ENCODE measurements around the gene ZNF445.
"Not testable (repeated sequence)": the region's sequence is repeated elsewhere in the genome, so short reads cannot be mapped to it uniquely, and the experiment has no call there.

The ZNF445 gene

DNA sequence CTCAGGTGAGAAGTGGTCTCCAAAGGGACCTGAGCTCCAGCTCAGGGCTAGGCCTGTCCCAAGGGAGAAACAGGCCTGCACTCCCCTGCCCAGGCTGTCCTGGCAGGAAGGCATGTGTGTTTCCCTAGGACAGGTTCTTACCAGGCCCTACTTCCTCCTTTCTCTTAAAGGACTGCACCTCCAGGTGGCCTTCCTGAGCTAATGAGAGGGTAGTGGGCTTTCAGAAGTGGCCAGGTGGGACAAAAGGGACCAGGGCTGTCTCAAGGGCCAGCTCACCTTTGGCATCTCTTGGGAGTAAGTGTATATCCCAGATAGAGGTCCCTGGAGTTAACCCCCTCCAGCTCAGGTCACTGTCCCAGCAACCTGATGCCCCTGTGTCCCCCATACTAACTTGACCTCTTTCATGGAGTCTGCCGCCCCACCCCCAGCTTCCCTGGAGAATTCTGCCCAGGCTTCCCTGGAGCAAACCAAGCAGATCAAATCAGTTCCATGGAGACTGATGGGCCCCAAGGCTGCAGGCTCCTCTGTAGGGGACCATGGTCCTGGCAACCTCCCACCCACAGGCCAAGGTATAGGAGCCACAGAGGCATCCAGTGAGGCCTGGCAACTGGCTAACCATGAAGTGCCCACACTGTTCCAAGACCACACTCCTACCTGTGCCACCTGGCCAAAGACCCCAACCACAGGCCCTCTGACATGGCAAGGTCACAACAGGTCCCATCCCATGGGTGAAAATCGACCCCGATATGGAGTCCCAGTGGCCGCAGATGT lies 67.6 kb downstream of the ZNF445 start:
- no peak overlapping the region for H3K27ac Mint-ChIP-seq
- DNase-seq (ENCODE audit: low spot score in 2 of 2) (peak in 1 of 2 donors; percentile 26), ATAC-seq (peak; percentile 26)
- no peaks in the 10 kb centered on the region for H3K36me3 Mint-ChIP-seq
- H3K4me3 Mint-ChIP-seq: no peak overlapping the region
- no peaks in the 10 kb centered on the region for H3K4me1 Mint-ChIP-seq
- H3K9me3 Mint-ChIP-seq: no peaks in the 10 kb centered on the region

DNA sequence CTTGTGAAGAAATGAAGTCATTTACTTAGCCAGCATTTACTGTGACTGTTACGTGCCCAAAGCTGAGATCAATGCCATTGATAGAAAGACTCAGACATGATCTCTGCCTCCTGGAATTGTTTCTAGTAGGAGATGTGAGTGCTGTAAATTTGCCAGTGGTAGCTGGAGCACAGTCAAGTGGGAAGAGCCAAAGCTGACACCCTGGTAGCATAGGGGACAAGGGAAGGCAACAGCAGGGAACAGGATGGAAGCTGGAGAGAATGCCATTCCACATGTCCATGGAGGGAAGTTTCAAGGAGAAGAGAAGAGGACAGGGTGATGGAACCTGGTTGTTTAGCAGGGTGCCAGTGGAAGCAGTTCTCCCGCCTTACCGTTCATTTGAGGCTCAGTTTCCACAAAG lies 74.9 kb downstream of the ZNF445 start:
- Mint-ChIP-seq H3K36me3 (peaks cover 7% of the 10 kb centered on the region), H3K4me1 (no peaks in the 10 kb centered on the region), H3K9me3 (no peaks in the 10 kb centered on the region), H3K4me3 (no peak overlapping the region), H3K27ac (no peak overlapping the region)
- ATAC-seq: no peak
- no peak for DNase-seq (ENCODE audit: low spot score in 2 of 2)

DNA sequence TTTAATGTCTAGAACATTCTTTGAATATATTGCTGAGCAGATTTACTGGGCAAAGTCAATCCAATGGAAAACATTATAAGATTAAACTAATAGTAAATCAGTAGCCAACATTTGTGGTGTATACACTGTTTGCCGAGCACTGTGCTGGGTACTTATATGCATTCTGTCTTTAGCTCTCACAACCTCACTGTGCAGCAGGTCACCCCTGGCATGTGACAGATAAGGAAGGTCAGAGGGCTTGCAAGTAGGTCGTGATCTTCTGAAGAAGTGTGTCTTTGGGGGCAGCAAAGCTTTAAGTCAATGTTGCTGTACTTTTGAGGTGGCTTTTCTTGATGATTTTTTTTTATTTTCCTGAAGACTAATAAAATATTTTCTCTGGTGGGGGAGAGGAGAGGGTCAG lies 76.7 kb downstream of the ZNF445 start:
- Mint-ChIP-seq H3K36me3 (peaks cover 7% of the 10 kb centered on the region), H3K4me1 (no peaks in the 10 kb centered on the region)
- ATAC-seq: no peak

DNA sequence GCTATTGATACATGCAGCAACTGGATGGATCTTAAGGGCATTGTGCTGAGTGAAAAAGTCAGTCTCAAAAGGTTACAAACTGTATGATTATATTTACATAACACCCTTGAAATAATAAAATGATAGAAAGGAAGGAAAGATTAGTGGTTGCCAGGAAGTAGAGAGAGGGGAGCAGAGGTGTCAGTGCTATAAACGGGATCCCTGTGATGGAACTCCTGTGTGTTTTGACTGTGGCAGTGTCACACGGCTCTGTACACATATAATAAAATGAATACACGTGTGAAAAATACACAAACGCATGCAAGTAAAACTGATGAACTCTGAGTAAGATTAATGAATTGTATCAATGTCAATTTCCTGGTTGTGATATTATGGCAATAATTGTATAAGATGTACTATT lies 78.6 kb downstream of the ZNF445 start:
- Mint-ChIP-seq H3K36me3 (peaks cover 7% of the 10 kb centered on the region), H3K4me1 (no peaks in the 10 kb centered on the region), H3K9me3 (no peaks in the 10 kb centered on the region), H3K4me3 (no peak overlapping the region), H3K27ac (no peak overlapping the region)
- DNase-seq (ENCODE audit: low spot score in 2 of 2) (no peak), ATAC-seq (no peak)

More for the DNA sequence above, 76.7 kb downstream of the ZNF445 start:
- H3K4me3 Mint-ChIP-seq: no peak overlapping the region
- no peak for DNase-seq (ENCODE audit: low spot score in 2 of 2)
- H3K27ac Mint-ChIP-seq: no peak overlapping the region
- no peaks in the 10 kb centered on the region for H3K9me3 Mint-ChIP-seq

DNA sequence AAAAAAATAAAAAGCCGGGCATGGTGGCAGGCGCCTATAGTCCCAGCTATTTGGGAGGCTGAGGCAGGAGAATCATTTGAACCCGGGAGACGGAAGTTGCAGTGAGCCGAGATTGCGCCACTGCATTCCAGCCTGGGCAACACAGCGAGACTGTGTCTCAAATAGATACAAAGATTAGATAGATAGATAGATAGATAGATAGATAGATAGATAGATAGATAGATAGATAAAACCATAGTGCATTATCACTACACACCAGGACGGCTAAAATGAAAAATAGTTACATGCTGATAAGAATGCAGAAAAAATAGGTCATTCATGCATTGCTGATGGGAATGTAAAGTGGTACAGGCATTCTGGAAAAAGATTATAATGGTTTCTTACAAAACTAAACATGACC lies 79.2 kb downstream of the ZNF445 start:
- not testable (repeated sequence) for H3K4me3 Mint-ChIP-seq; ATAC-seq; H3K9me3 Mint-ChIP-seq; H3K36me3 Mint-ChIP-seq; H3K4me1 Mint-ChIP-seq; DNase-seq (ENCODE audit: low spot score in 2 of 2); H3K27ac Mint-ChIP-seq

DNA sequence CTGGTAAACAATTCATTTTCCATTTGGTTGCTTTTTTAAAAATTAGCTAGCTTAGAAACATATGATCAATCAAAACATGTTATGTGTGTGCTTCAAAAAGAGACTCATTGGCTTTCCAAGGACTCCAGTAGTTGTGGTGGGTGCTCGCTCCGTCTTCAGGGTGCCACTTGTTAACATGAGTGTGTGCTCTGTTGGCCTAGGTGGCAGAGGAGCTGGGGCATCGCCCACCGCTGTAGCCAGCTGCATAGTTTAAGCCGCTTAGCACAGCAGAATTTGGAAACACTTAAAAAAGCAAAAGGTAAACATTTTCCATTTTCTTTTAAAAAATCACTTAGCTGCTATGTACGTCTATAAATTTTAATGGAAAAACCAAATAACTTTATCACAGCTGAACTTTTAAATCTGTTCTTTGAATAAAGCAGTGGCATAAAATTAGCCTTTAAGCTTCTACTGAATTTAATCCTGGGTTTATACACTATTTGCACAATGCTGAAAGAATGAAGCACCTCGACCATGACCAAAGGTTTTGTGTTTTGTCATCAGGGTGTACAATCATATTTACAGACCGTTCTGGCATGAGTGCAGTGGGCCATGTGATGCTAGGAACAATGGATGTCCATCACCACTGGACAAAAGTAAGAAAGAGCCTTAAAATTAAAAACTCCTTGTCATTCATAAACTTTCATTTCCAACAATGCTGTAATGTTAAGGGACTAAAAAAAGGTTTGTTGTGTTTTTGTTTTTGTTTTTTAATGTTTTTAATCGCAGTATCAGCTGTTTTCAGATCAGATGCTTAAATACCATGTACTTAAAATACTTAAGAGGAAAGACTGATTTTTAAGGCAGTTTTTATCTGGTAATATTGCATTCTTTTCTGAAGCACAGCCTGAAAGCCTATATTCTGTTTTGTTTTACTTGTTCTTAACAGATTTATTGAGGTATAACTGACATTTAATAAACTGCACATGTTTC lies 81.0 kb downstream of the ZNF445 start:
- DNase-seq (ENCODE audit: low spot score in 2 of 2) (no peak), ATAC-seq (no peak)
- no peak overlapping the region for H3K4me3 Mint-ChIP-seq
- H3K4me1 Mint-ChIP-seq: no peaks in the 10 kb centered on the region
- peaks cover 7% of the 10 kb centered on the region for H3K36me3 Mint-ChIP-seq
- H3K9me3 Mint-ChIP-seq: peaks cover 2% of the 10 kb centered on the region
- H3K27ac Mint-ChIP-seq: no peak overlapping the region

DNA sequence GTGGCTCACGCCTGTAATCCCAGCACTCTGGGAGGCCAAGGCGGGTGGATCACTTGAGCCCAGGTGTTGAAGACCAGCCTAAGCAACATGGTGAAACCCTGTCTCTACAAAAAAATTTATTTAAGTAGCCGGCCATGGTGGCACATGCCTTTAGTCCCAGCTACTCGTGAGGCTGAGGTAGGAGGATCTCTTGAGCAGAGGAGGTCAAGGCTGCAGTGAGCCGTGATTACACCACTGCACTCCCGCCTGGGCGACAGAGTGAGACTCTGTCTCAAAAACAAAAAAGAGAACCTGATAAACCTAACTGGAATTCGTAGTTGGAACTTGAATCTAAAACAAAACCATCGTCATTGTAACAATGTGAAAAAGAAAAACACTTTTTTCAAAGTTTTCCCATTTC lies 81.8 kb downstream of the ZNF445 start:
- Mint-ChIP-seq H3K4me1 (no peaks in the 10 kb centered on the region), H3K36me3 (peaks cover 1% of the 10 kb centered on the region), H3K27ac (no peak overlapping the region), H3K4me3 (no peak overlapping the region), H3K9me3 (peaks cover 2% of the 10 kb centered on the region)
- no peak for ATAC-seq
- DNase-seq (ENCODE audit: low spot score in 2 of 2): no peak

DNA sequence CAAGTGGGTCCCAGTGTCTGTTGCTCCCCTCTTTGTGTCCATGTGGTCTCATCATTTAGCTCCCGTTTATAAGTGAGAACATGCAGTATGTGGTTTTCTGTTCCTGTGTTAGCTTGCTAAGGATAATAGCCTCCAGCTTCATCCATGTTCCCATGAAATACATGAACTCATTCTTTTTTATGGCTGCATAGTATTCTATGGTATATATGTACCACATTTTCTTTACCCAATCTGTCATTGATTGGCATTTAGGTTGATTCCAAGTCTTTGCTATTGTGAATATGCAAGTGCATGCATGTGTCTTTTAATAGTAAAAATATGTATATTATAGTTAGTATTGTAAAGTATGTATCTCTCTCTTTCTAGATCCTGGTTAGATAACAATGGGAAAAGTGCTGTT lies 85.0 kb downstream of the ZNF445 start:
- H3K4me3 Mint-ChIP-seq: no peak overlapping the region
- no peak overlapping the region for H3K27ac Mint-ChIP-seq
- no peak for ATAC-seq
- no peak for DNase-seq (ENCODE audit: low spot score in 2 of 2)
- peaks cover 2% of the 10 kb centered on the region for H3K9me3 Mint-ChIP-seq
- H3K36me3 Mint-ChIP-seq: no peaks in the 10 kb centered on the region
- H3K4me1 Mint-ChIP-seq: no peaks in the 10 kb centered on the region

DNA sequence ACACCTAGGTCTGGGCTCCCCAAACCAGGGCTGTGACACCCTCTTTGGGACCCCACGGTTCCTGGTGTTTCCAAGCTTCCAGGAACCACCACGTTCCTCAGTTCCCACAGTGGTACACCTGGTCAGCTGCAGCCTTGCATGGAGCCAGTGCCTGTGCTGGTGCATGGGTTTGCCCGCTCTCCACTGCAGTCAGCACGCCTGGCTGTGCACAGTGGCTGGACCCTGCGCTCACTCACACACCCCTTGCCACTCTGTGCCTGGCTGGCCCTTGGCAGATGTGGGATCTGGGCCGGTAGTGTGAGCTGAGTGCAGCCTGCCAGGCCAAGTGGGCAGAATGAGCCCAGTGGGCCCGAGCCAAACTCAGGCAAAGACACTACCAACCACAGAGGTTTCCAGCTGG lies 90.1 kb downstream of the ZNF445 start:
- ATAC-seq (no peak), DNase-seq (ENCODE audit: low spot score in 2 of 2) (no peak)
- Mint-ChIP-seq H3K36me3 (no peaks in the 10 kb centered on the region), H3K4me3 (no peak overlapping the region), H3K27ac (no peak overlapping the region), H3K4me1 (no peaks in the 10 kb centered on the region), H3K9me3 (peaks cover 1% of the 10 kb centered on the region)

Data from stimulated activated effector memory CD8-positive, alpha-beta T cell treated with anti-CD3 and anti-CD28 coated beads, Interleukin-12 subunit alpha, Interleukin-12 subunit beta, amount 100 ng/mL, for 72 hours (primary cell).